Stimulated activated CD8-positive, alpha-beta memory T cell treated with anti-CD3 and anti-CD28 coated beads, Interleukin-7, amount 100 ng/mL, for 24 hours (primary cell): ENCODE results near the gene LARGE2.
A peak's percentile ranks its signal among the peaks of the same experiment; 100 is the strongest.

Source experiments
- DNase-seq: peaks from one replicate; pipeline ENCODE4 v3.0.0-alpha.2; 2020; ENCODE audit warnings: low read depth

Gene LARGE2

GRCh38 chr11:45961751-45962240 lies 39.3 kb downstream of the LARGE2 start:
- no peak for DNase-seq

GRCh38 chr11:45964911-45965389 lies 42.5 kb downstream of the LARGE2 start:
- DNase-seq, result peak; percentile 16

DNA sequence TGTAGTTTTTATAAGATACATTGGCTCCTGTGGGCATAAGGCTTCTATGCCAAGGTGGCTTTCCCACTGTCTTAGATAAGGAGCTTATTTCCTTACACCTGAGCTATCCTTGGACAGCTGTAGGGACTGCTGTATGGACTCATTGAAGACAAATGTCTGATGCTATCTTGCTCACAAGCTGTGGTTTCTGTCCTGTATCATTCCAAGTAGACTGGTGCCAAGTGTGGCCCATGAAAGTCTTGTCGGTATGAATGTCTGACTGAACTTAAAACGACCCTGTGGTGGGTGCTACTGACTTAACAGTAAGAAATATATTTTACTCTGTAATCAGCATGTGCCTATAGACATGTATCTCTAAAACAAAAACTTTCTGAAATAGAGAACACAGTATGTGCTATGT lies 45.0 kb downstream of the LARGE2 start:
- DNase-seq, result no peak

GRCh38 chr11:45968901-45969300 lies 46.4 kb downstream of the LARGE2 start:
- no peak for DNase-seq

- DNase-seq, result no peak
Observed at GRCh38 chr11:45973601-45974000, 51.1 kb downstream of the LARGE2 start.

DNA sequence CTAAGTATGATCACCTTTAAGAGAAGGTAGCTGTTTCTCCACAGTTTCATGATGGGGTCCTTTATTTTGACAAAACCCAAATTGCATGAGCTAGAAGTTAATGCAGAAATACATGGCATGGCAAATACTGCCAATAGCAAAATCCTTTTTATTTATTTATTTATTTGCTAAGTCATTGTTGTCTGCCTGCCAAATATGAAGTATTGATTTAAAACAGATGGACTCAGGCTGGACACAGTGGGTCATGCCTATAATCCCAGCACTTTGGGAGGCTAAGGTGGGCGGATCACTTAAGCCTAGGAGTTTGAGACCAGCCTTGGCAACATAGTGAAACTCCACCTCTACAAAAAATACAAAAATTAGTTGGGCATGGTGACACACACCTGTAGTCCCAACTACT lies 52.4 kb downstream of the LARGE2 start:
- DNase-seq, result no peak
